GM18519 (cell line): ENCODE measurements around the gene SENP5.

Source experiments
- ATAC-seq: cut with Tn5 transposase; IDR thresholded peaks from one replicate; pipeline ENCODE4 v1.9.1; 2021; ENCODE audit warnings: mild to moderate bottlenecking, moderate library complexity; ENCODE audit not compliant: unreplicated experiment, low FRiP score

SENP5 gene

GRCh38 chr3:196875258-196875657 is 7.5 kb downstream of the SENP5 start:
- no peak for ATAC-seq

DNA sequence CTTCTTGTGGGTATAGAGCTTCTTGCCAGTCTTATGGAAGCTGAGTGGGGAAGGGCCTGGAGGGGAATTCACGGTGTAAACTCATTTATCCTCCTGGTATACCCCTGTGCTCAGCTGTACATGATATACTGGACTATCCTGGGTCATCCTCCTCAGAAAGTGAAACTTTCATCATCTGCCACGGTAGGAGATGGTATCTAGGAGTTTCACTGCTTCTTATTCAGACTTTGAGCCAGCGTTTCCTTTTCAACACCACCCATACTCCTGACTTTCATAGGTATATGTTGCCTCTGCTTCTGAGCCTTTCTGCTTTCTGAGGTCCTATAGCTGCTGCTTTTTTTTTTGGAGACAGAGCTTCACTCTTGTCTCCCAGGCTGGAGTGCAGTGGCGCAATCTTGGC is 15.6 kb downstream of the SENP5 start:
- ATAC-seq = no peak

GRCh38 chr3:196886144-196886543 is 18.4 kb downstream of the SENP5 start:
- ATAC-seq = no peak

DNA sequence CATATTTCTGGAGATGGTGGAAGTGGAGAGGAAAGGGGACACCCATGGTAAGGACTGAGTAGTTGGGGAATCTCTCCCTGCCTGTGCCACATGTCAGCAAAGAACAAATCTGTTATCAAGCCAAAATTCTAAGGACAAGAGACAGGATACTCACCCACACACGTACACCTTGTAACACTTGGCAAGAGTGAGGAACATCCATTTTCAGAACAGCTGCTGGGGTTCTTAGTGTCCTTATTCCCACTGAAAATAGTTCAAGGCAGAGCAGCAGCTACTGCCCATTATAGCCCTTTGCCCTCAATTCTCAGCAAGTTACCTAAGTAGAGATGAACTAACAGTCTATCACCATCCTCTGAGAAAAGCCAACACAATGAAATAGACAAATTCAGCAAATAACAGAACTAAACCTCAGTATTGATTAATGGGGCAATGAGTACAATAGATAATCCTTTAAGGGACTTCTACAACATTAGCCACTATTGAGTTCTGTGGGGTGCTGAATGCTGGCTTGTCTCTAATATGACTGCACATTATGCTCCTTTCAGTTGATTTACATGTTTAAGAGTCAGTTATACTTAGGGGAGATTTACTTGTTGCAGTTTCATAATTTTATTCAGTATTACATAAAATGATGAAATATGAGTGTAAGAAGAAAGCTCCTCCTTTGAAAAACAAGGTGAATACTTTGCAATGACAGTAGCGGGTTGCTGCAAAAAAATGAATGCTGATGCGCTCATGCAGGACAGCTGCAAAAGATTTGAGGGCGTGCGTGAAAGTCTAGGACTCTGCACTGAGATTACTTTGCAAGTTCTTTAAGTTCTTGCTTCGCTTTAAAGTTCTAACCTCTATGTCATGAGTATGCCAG is 22.4 kb downstream of the SENP5 start:
- no peak for ATAC-seq

- no peak for ATAC-seq
These were observed 27.0 kb downstream of the SENP5 start for GRCh38 chr3:196894557-196895295.

GRCh38 chr3:196896229-196896628 is 28.5 kb downstream of the SENP5 start:
- no peak for ATAC-seq

DNA sequence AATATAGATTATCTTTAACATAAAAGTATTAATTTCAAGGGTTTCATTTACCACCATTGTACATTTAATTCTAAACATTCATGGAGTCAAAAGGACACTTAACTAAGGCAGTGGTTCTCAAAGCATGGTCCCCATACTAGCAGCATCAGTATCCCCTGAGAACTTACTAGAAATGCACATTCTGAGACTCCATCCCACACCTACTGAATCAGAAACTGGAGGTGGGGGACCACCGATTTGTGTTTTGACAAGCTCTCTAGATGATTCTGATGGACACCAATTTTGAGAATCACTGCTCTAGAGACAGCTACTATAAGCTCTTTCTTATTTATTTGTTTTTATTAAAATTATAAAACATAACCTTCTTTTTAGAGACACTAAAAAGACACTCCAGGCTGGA is 34.0 kb downstream of the SENP5 start:
- ATAC-seq = no peak

DNA sequence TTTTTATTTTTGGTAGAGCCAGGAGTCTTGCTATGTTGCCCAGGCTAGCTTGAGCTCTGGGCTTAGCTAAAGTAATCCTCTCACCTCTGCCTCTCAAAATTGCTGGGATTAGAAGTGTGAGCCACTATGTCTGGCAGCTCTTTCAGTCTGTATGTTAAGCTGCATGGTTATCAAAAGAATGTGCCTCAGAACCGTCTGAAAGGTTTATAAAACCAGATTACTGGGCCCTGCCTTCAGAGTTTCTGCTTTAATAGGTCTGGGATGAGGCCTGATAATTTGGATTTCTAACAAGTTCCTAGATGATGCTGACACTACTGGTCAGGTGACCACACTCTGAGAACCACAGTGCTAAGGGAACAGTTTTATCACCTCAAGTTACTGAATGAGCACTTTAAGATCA is 34.6 kb downstream of the SENP5 start:
- no peak for ATAC-seq

DNA sequence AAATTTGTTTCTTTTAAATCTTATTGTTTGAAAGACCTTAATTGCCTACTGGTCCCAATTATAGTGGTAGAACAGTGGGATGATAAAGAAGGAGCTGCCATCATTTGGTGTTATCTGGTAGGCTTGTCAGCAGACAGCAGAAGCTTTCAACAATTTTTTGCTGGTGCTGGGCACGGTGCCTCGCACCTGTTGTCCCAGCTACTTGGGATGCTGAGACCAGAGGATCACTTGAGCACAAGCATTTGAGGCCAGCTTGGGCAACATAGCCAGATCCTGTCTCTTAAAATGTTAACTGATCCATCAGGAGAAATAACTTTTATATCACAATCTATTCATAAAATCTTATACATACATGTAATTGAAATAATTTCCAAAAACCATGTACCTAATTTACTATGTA is 36.0 kb downstream of the SENP5 start:
- no peak for ATAC-seq

GRCh38 chr3:196914866-196915265 is 47.1 kb downstream of the SENP5 start:
- no peak for ATAC-seq

- no peak for ATAC-seq
These were observed 47.7 kb downstream of the SENP5 start for GRCh38 chr3:196915375-196915774.

GRCh38 chr3:196916221-196916620 is 48.5 kb downstream of the SENP5 start:
- ATAC-seq = no peak

DNA sequence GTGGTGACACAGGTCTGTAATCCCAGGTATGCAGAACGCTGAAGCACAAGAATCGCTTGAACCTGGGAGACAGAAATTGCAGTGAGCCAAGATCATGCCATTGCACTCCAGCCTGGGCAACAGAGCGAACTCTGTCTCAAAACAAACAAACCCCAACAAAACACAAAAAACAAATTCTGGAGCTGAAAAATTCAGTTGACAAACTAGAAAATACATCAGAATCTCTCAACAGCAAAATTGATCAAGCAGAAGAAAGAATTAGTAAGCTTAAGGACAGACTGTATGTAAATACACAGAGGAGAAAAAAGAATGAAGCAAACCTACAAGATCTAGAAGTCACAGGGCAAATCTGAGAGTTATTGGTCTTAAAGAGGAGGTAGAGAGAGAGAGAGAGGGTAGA is 49.3 kb downstream of the SENP5 start:
- no peak for ATAC-seq

DNA sequence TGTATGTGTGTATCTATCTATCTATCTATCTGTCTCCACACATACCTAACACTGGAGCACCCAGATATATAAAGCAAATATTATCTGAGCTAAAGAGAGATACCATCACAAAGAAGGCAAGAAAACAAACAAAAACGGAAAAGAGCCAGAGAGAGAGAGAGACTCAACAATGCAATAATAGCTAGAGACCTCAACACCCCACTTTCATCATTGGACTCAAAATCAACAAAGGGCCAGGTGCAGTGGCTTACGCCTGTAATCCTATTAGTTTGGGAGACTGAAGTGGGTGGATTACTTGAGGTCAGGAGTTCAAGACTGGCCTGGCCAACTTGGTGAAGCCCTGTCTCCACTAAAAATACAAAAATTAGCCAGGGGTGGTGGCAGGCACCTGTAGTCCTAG is 51.2 kb downstream of the SENP5 start:
- no peak for ATAC-seq

DNA sequence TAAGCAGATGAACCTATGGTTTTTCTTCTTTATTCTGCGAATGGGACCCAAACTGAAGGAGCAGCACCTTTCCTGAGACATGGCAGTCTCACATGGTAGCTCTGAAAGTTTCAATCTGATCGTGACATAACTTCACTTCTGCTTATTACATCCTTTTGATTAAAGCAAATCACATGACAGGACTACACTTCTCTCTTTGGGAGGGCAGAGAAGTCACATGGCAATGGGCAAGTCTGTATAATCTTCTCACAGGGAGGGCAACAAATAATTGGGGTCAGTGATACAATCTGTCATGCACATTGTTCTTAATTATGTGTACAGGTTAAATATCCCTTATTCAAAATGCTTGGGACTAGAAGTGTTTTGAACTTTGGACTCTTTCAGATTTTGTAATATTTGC is 53.0 kb downstream of the SENP5 start:
- no peak for ATAC-seq

DNA sequence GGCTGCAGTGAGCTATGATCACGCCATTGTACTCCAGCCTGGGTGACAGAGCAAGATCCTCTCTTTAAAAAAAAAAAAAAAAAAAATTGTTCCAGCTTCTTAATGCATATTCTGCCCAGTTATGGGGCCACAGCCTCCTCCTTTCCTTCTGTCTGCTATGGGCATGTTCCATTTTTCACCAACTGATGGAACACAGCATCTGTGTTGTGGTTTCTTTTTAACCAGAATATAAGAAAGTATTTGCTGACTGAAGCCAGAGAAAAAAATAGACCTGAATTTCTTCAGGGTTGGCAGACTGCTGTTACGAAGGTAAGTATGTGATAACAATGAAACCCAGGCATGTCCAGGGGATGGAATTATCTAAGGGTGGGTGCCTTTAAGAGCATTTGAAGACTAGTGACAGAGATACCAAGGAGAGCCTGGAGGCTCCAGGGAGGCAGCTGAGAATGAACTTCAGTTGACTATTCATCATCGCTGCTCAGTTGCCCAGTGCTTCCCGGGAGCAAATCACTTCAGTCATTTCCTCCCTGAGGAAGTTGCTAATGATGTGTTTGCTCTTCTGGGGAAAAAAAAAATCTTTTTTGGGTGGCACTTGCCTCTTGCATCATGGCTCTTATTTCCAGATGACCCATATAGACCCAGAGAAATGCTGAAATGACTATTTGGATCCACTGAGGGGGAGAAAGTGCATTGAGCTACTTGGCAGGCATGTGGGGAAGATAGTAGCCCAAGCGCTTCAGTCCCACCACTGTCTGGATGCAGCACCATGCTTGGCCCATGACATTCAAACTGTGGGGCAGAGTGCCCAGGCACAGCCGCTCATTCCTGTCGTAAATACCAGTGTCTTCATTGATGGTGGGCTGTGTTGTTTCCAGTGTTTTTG is 60.1 kb downstream of the SENP5 start:
- no peak for ATAC-seq

- no peak for ATAC-seq
These were observed 63.4 kb downstream of the SENP5 start for GRCh38 chr3:196931157-196931556.

GRCh38 chr3:196931828-196932587 is 64.3 kb downstream of the SENP5 start:
- no peak for ATAC-seq

DNA sequence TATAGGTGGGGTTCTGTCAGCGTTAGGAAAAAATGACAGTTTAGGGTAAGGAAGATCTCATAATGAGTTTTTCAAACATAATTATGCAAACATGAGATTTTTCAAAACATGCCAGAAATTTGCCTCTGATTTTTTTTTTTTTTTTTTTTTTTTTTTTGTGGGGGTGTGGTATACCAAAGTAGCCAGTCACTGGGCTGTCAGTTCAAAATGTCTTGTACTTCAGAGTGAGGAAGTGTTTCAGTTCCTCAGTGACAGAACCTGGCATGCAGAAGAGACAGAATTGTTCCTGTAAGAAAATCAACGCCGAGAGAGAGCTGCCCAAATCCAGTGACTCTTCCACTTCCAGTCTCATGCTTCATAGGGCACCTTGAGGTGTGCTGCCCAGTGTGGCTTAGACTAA is 64.9 kb downstream of the SENP5 start:
- no peak for ATAC-seq

DNA sequence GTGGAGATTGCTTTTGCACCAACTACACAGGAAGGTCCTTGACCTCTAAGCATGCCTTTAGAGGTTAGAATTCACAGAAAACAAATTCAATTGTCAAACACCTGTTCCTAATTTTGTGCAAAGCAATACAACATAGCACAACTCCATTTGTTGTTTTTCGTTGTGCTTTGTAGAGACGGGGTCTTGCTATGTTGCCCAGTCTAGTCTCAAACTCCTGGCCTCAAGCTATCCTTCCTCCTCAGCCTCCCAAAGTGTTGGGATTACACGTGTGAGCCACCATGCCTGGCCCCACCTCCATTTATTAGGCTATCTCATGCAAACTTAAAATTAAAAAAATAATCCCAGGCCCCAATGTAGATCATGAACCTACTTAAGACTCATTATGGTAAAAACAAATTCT is 68.6 kb downstream of the SENP5 start:
- ATAC-seq = no peak
